NCI-H1092 (cell line): ENCODE results near the gene CDH11.

Source experiments
- DNase-seq: peaks from one replicate; lab custom pipeline; 2025; lab: John Stamatoyannopoulos, UW

CDH11 gene

DNA sequence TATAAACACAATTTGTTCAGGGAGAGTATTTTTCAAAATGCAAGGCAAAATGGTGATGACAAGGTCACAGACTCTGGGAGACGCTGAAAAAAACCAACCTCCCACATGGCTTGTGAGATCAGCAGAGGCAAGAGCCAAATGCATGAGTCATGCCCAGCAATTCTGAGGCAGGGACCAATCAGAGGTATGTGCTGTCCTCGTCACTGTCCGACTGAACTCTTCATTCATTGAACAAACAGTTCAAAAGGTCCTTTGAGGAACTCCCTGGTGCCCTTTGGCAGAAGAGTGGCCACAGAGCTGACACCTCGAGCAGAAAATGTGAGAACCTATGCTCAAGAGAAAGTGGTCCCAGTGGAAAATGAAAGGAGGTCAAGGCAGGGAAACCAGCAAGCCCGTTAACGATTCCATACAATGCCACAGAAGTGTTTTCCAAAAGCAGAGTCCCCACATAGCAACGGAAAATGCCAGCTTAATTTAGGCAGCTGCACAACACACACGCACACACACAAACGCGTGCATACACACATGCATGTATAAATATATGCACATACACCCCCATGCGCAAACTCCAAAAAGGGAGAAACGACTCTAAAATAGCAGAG is 50.9 kb downstream of the CDH11 start:
- DNase-seq = peak; percentile 34

DNA sequence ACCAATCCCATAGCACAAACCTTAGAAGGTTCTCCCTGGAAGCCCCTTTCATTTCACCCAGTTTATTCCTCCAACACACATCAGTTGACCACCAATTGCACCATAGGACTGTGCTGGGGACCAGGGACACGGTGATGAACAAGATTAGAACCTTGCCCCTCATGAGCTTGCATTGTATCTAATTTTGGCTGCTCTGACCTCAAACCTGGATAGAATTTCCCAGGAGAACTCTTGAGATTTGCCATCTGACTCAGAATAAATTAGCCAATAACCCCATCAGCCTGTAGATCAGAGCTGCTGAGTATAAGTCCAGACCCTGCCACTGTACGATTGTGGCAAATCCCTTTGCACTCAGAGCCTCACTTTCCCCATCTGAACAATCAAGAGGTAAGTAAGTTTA is 52.1 kb downstream of the CDH11 start:
- no peak for DNase-seq

DNA sequence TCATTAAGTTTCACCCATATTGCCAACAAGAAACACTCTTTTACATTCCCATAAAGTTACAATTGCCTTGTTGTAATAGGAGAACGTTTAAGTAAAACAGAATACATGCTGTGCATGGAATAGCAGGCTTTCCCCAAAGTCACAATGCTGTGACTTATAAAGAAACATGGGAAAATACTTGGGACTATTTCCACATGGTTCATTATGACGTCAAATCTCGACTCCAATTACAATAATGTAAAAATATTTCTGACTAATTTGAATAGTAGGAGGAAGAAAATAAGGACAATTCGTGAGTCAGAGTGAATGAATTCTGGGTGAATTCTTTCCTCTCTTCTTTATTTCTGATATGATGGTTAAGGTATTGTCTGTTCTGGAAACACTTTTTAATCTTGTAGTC is 52.8 kb downstream of the CDH11 start:
- DNase-seq = no peak

DNA sequence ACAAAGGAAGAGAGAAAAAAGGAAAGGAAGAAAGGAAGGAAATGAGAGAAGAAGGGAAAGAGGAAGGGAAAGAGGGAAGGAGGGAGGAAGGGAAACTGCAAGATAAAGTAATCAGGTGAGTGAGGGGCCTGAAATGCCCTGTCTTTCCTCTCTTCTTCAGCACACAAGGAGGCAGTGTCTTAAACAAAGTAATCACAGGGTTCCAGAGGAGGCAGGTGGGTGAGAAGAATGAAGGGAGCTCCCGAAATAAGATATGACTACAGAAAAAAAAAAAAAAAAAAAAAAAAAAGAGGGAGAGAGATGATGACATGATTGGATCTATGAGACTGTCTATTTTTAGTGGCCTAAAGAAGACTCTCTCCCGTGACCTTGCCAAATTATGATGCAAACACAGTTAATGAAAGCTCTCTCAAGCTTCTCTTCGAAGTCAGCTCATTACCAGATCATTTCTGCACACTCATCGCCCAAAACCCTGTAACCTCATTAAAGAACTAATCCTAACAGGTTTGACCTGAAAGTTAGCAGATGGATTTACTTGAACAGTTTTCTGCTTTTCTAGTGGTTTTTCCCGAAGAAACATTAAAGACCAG is 53.6 kb downstream of the CDH11 start:
- no peak for DNase-seq

DNA sequence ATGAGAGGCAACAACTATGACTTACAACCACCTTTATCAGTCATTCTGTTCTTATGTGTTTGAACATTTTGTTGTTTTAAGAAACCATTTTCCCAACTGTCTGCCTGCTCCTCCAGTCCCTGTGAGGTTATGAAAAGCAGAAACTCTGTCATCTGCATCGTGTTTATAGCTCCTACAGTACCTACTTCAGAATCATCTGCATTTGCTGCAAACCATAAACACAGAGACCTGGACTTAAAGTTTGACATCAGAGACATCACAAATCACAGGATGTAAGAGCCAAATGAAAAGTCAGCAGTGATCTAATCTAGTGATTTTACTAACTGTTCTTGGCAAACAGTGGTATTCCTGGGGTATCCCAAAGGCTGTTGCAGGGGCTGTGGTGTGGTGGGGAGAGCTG is 55.2 kb downstream of the CDH11 start:
- DNase-seq = no peak

DNA sequence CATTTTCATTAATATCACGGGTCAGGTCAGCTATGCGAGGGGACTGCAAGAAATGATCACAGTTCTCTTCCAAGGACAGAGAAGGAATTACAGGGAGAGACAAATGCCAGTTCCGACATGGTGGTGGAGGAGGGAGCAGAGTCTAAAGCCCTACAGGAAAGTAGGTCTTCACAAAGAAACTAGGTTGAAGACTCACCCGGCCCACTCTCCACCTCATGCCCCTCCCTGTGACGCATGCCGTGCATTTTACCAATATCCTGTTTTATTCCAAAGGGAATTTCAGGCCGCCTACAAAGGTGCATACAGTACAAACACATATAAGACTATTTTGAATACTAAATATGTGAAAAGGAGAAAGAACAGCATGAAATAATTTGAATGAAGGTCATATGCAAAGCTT is 56.8 kb downstream of the CDH11 start:
- no peak for DNase-seq

DNA sequence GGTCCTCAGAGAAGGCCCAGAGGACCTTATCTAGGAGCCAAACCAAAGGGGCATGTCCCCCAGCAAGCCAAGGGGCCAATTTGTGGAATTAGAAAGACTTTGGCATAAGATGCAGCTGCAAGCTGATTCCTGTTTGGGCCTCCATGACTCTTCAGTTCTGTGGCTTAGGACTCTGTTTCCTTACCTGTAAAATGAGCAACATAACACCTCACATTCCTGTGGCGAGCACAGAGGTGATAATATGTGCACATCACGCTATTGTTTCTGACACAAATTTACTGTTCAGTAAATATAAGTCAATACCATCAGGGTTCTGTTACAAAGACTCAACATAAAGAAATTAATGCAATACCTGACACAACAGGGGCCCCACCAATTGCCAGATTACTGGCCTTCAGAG is 57.7 kb downstream of the CDH11 start:
- DNase-seq = no peak

DNA sequence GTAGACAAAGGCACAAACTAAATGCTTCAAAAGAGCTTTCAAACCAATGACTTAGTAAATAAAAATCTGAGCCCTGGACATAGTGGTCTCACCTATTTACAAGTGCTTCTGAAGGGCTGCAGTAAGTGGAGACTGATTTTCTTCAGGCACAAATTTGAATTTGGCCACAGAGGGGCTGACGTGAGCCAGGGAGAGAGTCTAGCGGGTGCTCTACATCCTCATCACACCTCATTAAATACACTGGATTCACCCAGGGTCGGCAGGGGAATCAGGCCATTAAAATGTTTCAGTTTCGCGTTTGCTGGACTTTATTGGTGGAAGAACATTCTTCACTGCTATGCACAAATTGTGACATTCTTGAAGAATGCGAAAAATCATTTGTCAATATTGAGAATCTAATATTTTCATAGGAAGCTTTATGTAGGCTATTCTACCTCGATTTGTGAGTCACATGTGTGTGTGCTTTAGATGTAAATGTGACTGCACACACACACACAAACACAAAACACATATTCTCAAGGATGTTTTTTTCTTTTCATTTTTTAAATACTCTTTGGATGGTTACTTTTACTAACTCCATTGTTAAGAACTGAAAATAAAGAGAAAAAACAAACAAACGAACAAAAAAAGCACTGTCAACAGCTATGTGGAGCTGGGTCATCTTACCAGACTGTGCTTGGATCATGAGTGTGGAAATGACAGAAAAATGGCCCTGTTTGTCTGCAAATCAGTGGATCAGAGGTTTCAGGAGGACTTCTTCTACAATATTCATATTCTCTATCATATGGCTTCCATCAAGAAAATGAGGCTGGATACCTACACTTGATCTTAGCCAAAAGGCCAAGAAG is 58.9 kb downstream of the CDH11 start:
- DNase-seq = no peak

DNA sequence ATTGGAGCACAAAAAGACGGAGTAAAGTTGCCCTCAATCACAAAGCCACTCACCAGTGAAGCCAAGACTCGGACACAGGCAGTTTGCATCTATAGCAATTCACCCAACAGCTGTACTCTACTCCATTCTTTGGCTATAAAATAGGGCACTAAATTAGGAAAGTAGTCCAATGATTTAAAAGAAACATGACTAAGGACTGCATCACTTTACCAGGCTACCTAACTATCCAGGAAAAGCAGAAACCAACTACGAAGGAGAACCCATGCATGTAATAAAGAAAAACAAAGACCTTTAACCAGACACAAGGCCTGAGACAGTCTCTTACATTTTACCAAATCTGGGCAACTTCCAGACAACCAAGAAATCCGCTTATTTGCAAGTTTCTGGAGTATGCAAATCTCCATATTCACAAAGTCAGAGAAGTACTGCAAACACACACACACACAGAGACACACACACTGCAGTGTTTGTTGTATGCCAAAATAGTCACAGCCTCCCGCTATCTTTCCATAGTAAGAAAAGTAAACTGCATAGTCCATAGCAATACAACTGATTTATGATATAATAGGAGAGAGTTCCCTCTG is 59.8 kb downstream of the CDH11 start:
- DNase-seq = no peak

DNA sequence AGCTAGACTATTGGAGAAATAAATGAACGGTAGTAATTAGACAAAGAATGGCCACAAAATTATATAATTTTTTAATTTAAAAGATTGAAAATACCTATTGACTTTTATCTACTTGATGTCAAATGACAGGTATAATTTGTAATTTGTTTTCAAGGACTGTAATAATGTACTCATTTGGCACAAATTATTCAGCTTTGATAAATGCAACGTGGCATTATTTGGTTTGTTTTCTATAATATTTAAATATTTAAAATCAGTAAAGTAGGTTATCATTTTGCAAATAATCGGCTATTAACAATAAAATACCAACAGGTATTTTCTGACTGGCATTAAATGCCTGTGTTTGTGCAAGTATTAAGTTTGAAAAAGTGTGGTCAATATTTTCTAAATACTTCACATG is 60.6 kb downstream of the CDH11 start:
- DNase-seq = no peak

DNA sequence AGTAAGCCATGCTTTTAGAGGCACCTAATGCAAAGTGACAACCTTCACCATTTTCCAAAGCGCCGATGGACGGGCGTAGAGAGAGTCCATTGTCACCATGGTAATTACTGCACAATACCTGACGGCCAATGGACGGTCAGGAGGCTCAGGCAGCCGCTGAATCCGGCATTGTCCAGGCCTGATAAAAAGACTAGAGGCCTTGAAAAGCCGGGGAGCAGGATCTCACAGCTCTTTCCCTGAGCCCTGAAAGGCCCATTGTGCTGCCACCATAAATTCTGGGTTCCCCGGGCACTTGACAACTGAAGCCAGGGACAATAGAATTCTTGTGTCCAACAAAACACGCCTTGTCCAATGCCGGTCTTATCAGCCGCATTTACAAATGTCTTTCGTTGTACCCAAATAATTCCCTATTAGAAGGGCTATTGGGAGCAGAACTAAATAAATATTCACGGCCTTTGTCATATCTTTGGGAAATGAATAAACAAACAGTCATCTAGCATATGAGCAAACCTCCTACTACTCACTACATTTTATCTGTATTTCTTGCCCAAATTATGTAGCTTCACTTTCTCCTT is 62.4 kb downstream of the CDH11 start:
- no peak for DNase-seq

DNA sequence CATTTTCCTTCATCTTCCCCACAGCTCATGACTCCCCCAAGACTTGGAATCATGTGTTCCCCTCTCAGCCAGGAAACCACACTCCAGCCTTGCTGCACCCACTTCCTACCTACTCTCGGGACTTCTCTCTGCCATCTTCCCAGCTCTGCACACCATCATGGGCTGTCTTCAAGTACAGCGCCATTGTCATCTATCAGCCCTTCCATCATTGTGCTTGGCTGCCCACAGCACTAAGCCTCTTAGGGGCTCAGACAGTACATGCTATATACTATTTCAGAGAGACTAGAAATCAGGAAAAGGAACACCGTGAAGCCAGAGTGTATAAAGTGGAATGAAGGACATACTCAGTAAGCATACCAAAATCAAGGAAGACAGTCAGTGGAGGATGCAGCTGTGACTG is 64.7 kb downstream of the CDH11 start:
- DNase-seq = no peak

DNA sequence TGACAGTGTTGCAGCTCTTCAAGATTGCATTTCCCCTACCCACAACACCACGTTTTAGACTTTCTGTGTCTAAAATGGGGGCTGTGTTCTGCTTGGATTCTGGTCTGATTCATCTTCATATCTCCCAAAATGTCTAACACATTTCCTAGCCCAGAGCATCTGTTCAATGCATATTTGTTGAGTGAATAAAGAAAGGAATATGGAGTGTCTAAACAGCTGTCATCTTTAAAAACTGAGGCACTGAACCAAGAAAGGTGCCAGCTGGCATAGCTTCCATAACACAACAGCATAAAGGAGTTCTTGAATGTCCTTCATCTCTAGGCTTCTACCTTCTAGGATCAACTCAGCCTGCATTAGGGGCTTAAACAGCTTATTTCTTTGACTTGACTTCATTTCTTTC is 67.4 kb downstream of the CDH11 start:
- DNase-seq = no peak

DNA sequence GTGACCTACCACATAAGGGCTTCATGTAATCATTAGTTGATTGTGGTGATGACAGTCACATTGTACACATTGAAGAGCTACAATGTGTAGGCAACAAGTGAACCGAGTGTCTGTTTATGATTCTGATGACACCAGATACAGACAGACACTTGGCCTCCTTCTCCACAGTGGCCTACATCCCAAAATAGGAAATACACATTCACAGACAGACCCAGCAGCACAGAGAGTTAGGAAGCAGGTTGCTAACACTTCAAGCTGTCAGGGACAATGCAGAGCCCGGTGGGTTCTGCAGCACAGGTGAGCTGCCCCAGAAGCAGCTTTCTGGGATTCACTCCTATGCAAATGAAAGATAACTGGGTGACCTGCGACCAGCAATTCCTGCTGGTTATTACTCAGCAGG is 72.2 kb downstream of the CDH11 start:
- DNase-seq = no peak

DNA sequence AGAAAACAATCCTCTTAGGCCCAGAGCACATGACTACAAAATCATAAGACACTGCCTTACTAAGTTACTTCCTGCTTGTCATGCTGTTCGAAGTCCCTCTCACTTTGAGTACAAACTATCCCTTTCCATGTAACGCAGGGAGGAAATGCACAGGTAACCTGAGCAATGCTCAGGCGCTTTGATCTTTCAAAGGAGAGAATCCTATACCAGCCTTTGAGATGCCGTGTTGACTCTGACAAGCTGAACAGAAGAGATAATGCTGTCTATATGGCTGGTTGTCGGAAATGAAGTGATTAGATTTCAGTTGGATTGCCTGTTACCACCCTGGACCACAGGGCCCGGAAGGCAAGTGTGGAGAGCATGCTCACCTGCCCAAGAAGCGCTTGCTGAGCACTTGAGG is 75.9 kb downstream of the CDH11 start:
- DNase-seq = no peak

DNA sequence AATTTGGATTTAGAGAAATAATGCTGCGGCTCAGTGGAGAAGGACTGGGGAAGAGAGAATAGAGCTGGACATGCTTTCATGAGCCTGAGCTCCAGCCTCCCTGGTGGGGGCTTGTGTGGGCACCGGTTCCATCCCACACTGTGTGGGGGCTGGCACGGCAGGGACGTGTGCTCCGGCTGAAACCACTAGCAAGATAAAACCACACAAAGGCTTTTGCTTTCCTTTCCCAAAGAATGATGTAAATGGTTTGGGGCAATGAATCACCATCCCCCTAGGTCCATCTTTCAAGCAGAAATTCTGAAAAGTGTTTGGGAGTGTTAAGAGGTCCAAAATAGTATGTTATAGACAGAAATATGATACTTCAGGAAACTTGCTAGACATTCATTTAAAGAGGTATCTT is 77.0 kb downstream of the CDH11 start:
- no peak for DNase-seq

DNA sequence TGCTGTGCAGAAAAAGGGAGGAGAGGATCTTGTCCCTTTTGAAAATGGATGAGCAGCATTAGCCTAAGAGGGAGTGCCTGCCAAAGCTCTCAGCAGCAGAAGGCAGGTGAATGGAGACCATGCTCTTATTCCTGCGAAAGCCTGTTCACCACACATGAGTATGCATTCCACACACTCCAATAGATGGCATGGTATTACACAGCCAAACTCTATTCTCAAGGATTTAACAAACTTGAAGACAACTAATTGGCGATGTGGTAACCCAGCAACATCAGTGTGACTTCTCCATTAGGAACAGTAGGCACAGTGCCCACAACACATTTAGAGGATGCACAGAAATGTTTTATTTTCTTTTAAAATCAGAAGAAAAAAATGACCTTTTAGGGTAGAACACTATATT is 77.8 kb downstream of the CDH11 start:
- DNase-seq = no peak

DNA sequence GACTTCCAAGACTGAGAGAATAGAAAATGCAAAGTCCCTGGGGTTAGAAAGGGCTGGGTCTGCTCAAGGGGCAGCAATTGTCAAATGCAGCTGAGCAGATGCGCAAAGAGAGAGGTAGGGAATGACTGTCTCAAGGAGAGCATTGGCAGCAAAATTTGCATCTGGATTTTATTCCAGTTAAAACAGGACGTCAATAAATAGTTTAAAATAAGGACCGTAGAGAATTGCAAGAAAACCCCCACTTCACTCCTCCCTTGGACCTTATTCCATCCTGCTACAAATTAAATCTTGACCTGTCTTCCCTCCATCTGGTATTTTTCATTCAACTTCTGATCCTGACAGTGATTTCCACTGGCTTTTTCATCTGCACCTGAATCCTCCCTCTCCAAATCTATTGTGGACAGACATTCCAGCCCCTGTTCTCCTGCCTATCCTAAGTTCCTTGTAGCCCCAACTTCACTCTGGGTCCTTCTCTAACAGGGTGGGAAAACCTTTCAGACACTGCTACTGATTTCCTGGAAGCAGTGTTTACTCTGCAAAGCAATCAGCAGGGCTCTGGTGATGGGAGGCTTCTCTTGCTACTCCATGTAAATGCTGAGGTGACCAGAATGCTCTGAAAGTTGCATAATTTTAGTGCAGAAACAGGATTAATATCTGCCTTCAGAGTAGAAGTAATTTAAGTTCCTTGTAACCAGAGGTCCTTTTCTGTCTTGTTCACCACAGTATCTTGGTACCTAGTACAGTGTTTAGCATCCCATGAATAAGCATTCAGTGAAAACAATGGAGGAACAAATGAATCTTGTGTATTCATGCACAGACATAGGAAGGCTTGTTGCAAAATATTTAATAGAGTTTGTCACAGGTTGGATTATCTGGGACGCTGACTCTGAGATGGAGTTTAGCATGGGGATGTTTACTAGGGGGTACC is 79.2 kb downstream of the CDH11 start:
- no peak for DNase-seq

DNA sequence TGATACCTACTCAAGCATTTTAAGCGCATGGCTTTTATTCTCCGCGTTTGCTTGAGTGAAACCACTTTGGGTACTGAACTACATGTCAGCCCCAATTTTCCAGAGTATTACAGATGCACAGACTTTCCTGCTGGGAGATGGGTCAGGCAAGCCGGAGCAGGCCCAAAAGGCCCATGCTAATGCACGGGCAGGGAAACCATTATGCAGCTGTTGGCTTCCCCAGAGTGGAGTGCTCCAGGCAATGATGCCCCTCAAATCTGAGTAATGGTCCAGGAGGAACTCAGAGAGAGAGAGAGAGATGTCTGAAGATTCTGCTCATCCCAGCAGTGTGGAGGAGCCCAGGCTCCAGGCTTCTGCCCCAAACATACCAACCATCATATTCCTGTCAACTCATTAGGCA is 80.2 kb downstream of the CDH11 start:
- no peak for DNase-seq

DNA sequence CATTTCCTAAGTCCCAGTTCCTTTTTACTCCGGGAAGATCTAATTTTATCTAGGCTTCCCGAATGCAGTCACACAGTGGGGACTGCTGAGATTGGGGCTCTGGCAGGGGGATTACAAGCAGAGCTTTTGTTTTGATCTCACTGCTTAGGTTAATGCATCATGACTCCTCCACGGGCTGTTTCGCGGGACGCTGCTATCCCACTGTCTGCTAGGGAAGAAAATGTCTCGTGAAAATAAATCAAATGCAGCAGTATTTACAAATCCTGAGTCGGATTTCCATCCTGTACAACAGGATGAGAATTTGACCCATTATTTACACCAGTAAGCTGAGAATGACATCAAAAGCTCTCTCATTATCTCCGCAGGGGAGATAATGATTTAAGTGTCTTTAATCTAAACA is 83.8 kb downstream of the CDH11 start:
- DNase-seq = no peak

DNA sequence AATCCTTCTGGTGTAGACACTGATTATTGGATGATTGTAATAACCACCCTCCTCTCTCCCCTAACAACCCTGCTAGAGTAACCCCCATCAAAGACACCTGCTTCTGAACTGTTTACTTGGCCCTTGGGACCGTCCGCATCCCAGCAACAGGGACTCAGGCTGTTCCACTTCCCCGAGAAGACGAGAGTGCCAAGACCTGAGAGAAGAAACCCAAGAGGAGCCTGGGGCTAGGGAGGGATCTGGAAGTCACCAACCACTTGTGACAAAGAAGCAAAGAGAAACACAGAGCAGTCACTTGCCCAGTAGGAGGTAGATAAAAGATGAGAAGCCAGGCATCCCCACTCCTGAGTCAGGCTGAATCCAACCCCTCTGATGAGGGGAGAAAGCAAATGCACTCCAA is 84.3 kb downstream of the CDH11 start:
- DNase-seq = no peak

DNA sequence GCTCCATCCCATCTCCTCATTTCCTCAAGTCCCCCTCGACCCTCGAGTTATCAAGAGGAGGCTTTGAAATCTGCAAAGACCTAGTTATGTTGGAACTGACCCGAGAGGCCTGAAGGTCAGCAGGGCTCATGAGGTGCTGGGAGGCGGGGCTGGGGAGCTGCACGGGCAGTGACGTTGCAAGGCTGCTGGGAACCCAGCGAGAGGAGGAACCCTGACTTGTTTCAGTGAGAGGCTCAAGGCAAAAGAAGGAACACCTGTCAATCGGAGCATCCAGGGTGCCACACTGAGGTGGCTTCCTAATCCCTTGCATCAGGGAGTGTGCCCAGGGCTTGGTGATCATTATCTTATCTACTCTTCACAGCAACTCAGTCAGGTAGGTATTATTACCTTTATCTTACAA is 86.9 kb downstream of the CDH11 start:
- DNase-seq = no peak
